HG02798 (cell line): ENCODE results near the gene TNK2.
"Not testable (repeated sequence)": the region's sequence is repeated elsewhere in the genome, so short reads cannot be mapped to it uniquely, and the experiment has no call there.

Experiments
- ATAC-seq: cut with Tn5 transposase; IDR thresholded peaks from one replicate; pipeline ENCODE4 v1.9.1; 2021; ENCODE audit warnings: mild to moderate bottlenecking; ENCODE audit not compliant: unreplicated experiment, poor library complexity

TNK2 gene

DNA sequence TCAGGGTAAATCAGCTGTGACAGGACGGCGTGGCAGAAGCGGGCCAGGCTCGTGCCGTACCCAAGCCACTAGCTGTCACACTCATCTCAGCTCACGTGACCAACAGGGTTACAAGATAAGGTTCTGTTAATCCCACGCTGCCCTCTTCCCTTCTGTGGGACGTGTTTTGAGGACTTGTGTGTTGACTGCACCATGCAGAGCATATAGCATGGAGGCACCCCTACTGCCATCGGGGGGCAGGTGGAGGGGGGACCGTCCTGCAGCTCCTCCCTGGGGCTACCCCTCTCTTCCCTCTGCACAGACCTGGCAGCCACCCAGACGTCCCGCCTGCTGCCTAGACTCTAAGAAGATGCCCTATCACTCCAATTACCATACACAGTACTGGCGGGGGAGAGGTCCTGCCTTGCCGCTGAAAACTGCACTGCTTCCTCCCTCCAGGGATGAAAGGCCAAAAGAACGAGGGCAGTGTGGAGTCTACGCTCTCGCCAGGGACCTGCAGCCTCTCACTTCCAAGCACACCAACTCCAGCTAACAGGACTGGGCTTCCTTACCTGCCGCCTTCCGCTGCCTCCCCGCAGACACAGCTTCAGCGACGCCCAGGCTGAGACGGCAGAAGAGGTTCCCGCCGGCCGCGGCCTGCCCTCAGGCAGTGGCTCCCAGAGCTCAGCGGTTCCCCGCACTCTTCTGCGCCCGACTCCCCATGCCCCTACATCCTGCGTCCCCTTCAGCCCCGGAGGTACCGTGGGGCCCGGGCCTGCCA lies at the start of gene TNK2:
Gene TNK2 (minus strand): TSS at position 618 of the 760 bp plus-strand sequence. CDS start 19,963 bp downstream, outside the sequence.
- peak; percentile 27 for ATAC-seq

DNA sequence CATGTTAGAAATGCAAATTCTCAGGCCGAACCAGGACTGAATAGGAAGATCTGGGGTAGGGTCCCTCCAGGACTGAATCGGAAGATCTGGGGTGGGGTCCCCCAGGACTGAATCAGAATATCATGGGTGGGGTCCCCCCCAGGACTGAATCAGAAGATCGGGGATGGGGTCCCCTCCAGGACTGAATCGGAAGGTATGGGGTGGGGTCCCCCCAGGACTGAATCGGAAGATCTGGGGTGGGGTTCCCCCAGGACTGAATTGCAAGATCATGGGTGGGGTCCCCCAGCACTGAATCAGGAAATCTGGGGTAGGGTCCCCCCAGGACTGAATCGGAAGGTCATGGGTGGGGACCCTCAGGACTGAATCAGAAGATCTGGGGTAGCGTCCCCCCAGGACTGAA lies 48.2 kb upstream of the TNK2 start:
- no peak for ATAC-seq

- ATAC-seq: not testable (repeated sequence)
Measured at GRCh38 chr3:195955416-195955841, 47.1 kb upstream of the TNK2 start.

- ATAC-seq: peak; percentile 59
Measured at GRCh38 chr3:195954752-195955119, 46.4 kb upstream of the TNK2 start.

- ATAC-seq: peak; percentile 97
Measured at GRCh38 chr3:195954052-195954751, 45.9 kb upstream of the TNK2 start.

DNA sequence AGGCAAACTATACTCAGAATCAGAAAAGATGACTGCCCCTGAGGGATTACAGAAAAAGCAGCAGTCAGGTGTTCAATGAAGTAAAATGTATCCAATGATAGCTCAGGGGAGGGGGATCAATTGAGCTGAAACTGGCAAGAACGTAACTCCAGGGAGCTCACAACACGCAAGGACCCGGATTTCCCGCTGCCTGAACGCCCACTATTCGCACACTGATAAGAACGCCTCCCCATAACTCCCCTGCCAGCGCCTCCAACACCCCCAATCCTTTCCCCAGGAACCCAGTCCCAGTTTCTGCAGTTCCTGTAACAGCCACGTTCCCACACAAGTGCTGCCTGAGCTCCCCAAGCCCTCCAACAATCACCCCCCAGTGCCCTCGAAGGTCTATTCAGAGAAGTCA lies 44.2 kb upstream of the TNK2 start:
- not testable (repeated sequence) for ATAC-seq

- not testable (repeated sequence) for ATAC-seq
Measured at GRCh38 chr3:195951443-195952177, 43.3 kb upstream of the TNK2 start.

DNA sequence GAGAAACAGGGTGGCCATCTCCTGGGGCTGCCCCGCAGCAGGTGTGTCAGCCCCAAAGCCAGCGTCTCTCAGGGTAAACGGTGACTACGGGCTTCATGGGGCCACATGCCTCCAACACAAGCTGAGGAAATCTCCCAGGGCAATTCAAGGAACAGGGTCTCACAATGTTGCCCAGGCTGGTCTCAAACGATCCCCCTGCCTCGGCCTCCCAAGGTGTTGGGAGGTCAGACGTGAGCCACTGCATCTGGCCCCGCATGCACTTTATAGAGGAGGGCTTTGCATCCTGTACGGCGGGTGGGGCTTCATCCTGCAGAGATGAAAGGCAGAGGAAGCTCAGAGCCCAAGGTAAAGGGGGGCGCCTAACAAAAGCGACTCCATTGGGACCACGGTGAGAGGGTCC lies 42.4 kb upstream of the TNK2 start:
- ATAC-seq: not testable (repeated sequence)

DNA sequence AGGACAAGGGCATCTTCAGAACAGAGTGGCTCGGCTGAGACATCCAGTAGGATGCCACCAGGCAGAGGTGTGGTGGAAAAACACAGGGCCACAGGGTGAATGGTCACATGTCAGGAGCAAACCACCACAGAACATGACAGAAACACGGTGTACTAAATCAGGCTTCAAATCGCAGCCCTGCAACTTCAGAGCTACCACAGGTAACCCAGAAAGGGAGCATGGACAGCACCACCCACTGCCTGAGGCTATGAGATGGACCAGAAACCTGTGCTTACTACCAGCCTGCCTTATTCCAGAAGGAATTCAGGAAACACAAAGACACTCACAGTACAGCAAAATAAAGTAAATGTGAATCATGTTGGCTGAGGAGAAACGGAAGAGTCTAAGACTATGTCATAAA lies 41.8 kb upstream of the TNK2 start:
- ATAC-seq: not testable (repeated sequence)

GRCh38 chr3:195946910-195947699 lies 38.8 kb upstream of the TNK2 start:
- not testable (repeated sequence) for ATAC-seq

DNA sequence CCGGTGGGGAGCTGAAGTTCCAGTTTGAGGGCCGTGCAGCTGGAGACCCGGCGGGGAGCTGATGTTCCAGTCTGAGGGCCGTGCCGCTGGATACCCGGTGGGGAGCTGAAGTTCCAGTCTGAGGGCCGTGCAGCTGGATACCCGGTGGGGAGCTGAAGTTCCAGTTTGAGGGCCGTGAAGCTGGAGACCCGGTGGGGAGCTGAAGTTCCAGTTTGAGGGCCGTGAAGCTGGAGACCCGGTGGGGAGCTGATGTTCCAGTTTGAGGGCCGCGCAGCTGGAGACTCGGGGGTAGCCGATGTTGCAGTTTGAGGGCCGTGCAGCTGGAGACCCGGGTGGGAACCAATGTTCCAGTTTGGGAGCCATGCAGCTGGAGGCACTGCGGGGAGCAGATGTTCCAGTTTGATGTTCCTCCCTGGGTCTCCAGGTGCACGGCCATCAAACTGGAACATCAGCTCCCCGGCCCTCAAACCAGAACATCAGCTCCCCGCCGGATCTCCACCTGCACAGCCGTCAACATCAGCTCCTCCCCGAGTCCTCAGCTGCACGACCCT lies 33.0 kb upstream of the TNK2 start:
- ATAC-seq: not testable (repeated sequence)

GRCh38 chr3:195940806-195941205 lies 32.5 kb upstream of the TNK2 start:
- ATAC-seq: not testable (repeated sequence)

DNA sequence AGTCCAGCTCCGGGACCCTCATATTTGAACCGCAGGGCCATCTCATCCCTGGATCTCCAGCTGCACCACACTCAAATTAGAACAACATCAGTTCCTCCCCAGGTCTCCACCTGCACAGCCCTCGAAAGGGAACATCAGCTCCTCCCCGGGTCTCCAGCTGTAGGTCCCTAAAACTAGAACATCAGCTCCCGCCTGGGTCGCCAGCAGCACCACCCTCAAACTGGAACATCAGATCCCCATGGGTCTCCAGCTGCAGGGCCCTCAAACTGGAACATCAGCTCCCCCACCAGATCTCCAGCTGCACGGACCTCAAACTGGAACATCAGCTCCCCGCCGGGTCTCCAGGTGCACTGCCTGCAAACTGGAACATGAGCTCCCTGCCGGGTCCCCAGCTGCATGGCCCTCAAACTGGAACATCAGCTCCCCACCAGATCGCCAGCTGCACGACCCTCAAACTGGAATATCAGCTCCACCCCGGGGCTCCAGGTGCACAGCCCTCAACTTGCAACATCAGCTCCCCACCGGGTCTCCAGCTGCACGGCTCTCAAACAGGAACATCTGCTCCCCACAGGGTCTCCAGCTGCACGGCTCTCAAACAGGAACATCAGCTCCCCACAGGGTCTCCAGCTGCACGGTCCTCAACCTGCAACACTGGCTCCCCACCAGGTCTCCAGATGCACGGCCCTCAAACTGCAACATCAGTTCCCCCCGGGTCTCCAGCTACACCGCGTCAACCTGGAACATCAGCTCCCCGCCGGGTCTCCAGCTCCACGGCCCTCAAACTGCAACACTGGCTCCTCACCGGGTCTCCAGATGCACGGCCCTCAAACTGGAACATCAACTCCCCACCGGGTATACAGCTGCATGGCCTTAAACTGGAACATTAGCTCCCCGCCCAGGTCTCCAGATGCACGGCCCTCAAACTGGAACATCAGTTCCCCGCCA lies 31.4 kb upstream of the TNK2 start:
- not testable (repeated sequence) for ATAC-seq

- not testable (repeated sequence) for ATAC-seq
Measured at GRCh38 chr3:195933044-195933430, 24.7 kb upstream of the TNK2 start.

DNA sequence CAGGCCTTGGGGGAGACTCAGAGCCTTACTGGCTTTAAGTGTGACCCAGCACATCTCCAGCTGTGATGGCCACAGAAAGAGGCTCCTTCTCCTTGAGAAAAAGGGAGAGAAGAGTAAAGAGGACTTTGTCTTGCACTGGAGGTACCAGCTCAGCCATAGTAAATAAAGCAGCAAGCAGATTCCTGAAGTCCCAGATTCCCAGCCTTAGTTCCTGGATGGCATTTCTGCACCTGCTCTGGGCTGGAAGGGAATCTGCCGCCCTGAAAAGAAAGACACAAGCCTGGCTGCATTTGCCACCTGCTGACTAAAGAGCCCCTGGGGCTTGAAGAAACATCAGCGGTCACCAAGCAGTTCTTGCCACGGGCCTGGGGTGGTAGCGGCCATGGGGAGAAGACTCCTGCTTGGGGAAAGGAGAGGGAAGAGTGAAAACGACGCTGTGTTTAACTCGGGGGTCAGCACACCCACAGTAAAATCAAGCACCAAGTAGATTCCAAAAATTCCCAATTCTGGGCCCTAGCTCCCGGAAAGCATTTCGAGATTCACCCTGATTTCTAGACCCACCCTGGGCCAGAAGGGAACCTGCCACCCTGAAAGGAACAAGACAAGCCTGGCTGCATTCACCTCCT lies 24.2 kb upstream of the TNK2 start:
- no peak for ATAC-seq

DNA sequence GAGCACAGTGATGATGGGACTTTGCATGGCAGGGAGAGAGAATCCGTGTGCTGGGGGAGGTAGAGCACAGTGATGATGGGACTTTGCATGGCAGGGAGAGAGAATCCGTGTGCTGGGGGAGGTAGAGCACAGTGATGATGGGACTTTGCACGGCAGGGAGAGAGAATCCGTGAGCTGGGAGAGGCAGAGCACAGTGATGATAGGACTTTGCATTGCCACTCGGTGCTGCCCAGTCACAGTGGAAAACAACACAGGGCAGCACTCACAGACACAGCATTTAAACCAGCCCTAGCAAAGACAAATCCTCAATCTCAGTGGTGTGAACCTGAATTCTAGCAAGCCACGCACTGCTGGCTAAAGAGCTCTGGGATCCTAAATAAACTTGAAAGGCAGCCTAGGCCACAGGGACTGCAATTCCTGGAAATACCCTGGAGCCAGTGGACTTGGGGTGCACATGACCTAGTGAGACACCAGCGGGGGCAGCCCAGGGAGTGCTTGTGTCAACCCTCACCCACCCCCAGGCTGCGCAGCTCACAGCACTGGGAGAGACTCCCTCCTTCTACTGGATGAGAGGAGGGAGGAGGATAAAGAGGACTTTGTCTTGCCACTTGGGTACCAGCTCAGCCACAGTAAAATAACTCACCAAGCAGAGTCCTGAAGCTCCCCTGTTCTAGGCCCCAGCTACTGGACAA lies 23.4 kb upstream of the TNK2 start:
- ATAC-seq: no peak

DNA sequence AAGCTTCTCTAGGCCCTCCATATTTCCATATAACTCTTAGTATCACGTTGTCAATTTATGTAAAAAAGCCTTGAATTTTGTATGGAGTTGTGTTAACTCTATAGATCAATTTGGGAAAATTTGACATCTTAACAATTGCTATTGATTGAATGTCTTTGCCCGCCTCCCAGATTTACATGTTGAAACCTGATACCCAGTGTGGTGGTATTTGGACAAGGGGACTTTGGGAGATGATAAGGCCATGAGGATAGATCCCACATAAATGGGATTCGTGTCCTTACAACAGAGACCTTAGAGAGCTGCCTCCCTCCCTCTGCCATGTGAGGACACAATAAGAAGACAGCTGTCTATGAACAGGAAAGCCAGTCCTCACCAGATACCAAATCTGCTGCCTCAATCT lies 21.1 kb upstream of the TNK2 start:
- no peak for ATAC-seq

- ATAC-seq: no peak
Measured at GRCh38 chr3:195921334-195921791, 13.0 kb upstream of the TNK2 start.
